ENCODE results near the gene RNF111. TPM values are rescaled to one million over a fixed set of nuclear protein-coding genes. Genes with fewer than 3 reads are reported as not detected.
A peak's percentile ranks its signal among the peaks of the same experiment; 100 is the strongest.

The RNF111 gene
- total RNA-seq, 4 donors from 2014 or later: 16.1 to 93.1 (median 25.3) TPM

- Histone ChIP-seq H3K9me3 (no peaks in the 10 kb centered on the region), H3K4me1 (peaks cover 0 to 9% (median 2%) of the 10 kb centered on the region in 4 donors), H3K27ac (no peak overlapping the region), H3K27me3 (no peaks in the 10 kb centered on the region), H3K36me3 (no peaks in the 10 kb centered on the region), H3K4me3 (no peak overlapping the region)
- intact Hi-C loops (cut with DNase I; ENCODE audit: low total_unique reads): no loop called here
- in situ Hi-C loops (cut with MboI; ENCODE audit: low pct_ligation_motif_present in 1 of 4, low pct_unique_long_range_greater_than_20kb in 1 of 4, low sequenced_read_pairs in 3 of 4): loop anchor here in 1 of 4 donors (25.0 kb wide), 1 partner anchor 671 kb away; no protein-coding TSS in a partner anchor
- 79 to 86% methylated on average over 3 of the region's 3 CpGs for WGBS, 2 donors (ENCODE audit: low coverage in 1 of 2)
- no peak for DNase-seq
- TF ChIP-seq CTCF (IDR thresholded peaks at IDR 0.05) (no peak), EP300 (IDR thresholded peaks at IDR 0.05; ENCODE audit: low read depth) (no peak), POLR2AphosphoS5 (IDR thresholded peaks at IDR 0.05) (no peak), POLR2A (IDR thresholded peaks at IDR 0.05) (no peak)
Measured at GRCh38 chr15:58966698-58967097, 20.8 kb upstream of the RNF111 start.

GRCh38 chr15:58967479-58967878, 20.0 kb upstream of the RNF111 start:
- H3K27me3 ChIP-seq: no peaks in the 10 kb centered on the region
- intact Hi-C loops (cut with DNase I; ENCODE audit: low total_unique reads): no loop called here
- H3K4me3 ChIP-seq: no peak overlapping the region
- in situ Hi-C loops (cut with MboI; ENCODE audit: low pct_ligation_motif_present in 1 of 4, low pct_unique_long_range_greater_than_20kb in 1 of 4, low sequenced_read_pairs in 3 of 4): loop anchor here in 1 of 4 donors (25.0 kb wide), 1 partner anchor 670 kb away; no protein-coding TSS in a partner anchor
- 62 to 98% methylated on average over 2 of the region's 2 CpGs for WGBS, 2 donors (ENCODE audit: low coverage in 1 of 2)
- H3K36me3 ChIP-seq: no peaks in the 10 kb centered on the region
- peaks cover 0 to 9% (median 2%) of the 10 kb centered on the region in 4 donors for H3K4me1 ChIP-seq
- no peak for DNase-seq
- H3K9me3 ChIP-seq: no peaks in the 10 kb centered on the region
- TF ChIP-seq CTCF (IDR thresholded peaks at IDR 0.05): no peak
- no peak for TF ChIP-seq POLR2A (IDR thresholded peaks at IDR 0.05)
- TF ChIP-seq EP300 (IDR thresholded peaks at IDR 0.05; ENCODE audit: low read depth): no peak
- TF ChIP-seq POLR2AphosphoS5 (IDR thresholded peaks at IDR 0.05): no peak
- no peak overlapping the region for H3K27ac ChIP-seq

- no peak for TF ChIP-seq POLR2AphosphoS5 (IDR thresholded peaks at IDR 0.05)
- no peak for TF ChIP-seq POLR2A (IDR thresholded peaks at IDR 0.05)
- intact Hi-C loops (cut with DNase I; ENCODE audit: low total_unique reads) (no loop called here), in situ Hi-C loops (cut with MboI; ENCODE audit: low pct_ligation_motif_present in 1 of 4, low pct_unique_long_range_greater_than_20kb in 1 of 4, low sequenced_read_pairs in 3 of 4) (loop anchor here (10.0 kb wide), 1 partner anchor 517 kb away; no protein-coding TSS in a partner anchor)
- no peak overlapping the region for H3K27ac ChIP-seq
- no peaks in the 10 kb centered on the region for H3K27me3 ChIP-seq
- no peak overlapping the region for H3K4me3 ChIP-seq
- no peak for DNase-seq
- peaks cover 0 to 31% (median 6%) of the 10 kb centered on the region in 4 donors for H3K4me1 ChIP-seq
- H3K9me3 ChIP-seq: no peaks in the 10 kb centered on the region
- no peaks in the 10 kb centered on the region for H3K36me3 ChIP-seq
Measured at GRCh38 chr15:58977887-58978286, 9.6 kb upstream of the RNF111 start.

GRCh38 chr15:58980351-58980939, 7.0 kb upstream of the RNF111 start:
- intact Hi-C loops (cut with DNase I; ENCODE audit: low total_unique reads): no loop called here
- Histone ChIP-seq H3K4me1 (peaks cover 0 to 28% (median 6%) of the 10 kb centered on the region in 4 donors), H3K9me3 (no peaks in the 10 kb centered on the region), H3K4me3 (no peak overlapping the region), H3K27me3 (no peaks in the 10 kb centered on the region), H3K36me3 (no peaks in the 10 kb centered on the region), H3K27ac (no peak overlapping the region)
- DNase-seq: no peak
- in situ Hi-C loops (cut with MboI; ENCODE audit: low pct_ligation_motif_present in 1 of 4, low pct_unique_long_range_greater_than_20kb in 1 of 4, low sequenced_read_pairs in 3 of 4): loop anchor here in 1 of 4 donors (10.0 kb wide), 1 partner anchor 124 kb away; the partner anchor contains the start of gene CCNB2
- no peak for TF ChIP-seq POLR2A (IDR thresholded peaks at IDR 0.05)
- TF ChIP-seq EP300 (IDR thresholded peaks at IDR 0.05; ENCODE audit: low read depth): no peak
- no peak for TF ChIP-seq POLR2AphosphoS5 (IDR thresholded peaks at IDR 0.05)
- TF ChIP-seq CTCF (IDR thresholded peaks at IDR 0.05): peak; percentile 41 to 54 (median 52)
- 9 to 12% methylated on average over 5 of the region's 5 CpGs for WGBS, 2 donors (ENCODE audit: low coverage in 1 of 2)
